SK-N-SH (cell line): Measurements from ENCODE around the gene PELI1. TPM values are rescaled to one million over a fixed set of nuclear protein-coding genes. Genes with fewer than 3 reads are reported as not detected.

ENCODE experiments used
- CTCF ChIA-PET: fragments of 300-600, 350-600 bp; formaldehyde crosslinking; extraction: SDS; loops from one replicate; lab custom pipeline; 2021; lab: Yijun Ruan, JAX
- POLR2A ChIA-PET: fragments of 350-600 bp; sonication (Branson Sonifier 250); formaldehyde crosslinking; extraction: SDS; loops from one replicate; lab custom pipeline; 2020; ENCODE audit warnings: antibody characterized with exemption, inconsistent platforms; lab: Yijun Ruan, JAX
- DNase-seq: peaks from one replicate; pipeline ENCODE4 v3.0.0; 2012
- H2AFZ ChIP-seq: fragments of 200-600 bp; sonication (generic); 2 replicates; pipeline ENCODE4 v1.8.1; 2016; ENCODE audit warnings: antibody characterized with exemption, mild to moderate bottlenecking, low read depth
- H3F3A ChIP-seq: fragments of 200-600 bp; sonication (generic); replicated peaks from 2 replicates; pipeline ENCODE3; 2016; ENCODE audit warnings: antibody characterized with exemption, mild to moderate bottlenecking; ENCODE audit not compliant: insufficient read depth
- H3K27ac ChIP-seq, 2 experiments: fragments of 200-500 bp in 1 of 2; fragments of 200-600 bp in 1 of 2; sonication (Bioruptor generic) in 1 of 2; sonication (generic), shearing (Covaris generic) in 1 of 2; 2 replicates each; pipeline versions ENCODE4 v1.5.1 to v1.6.1; 2014 to 2016; ENCODE audit warnings: low read depth in 2 of 2, inconsistent platforms in 1 of 2, low read length in 1 of 2, mild to moderate bottlenecking in 1 of 2, mixed read lengths in 1 of 2
- H3K27me3 ChIP-seq: fragments of 200-600 bp; sonication (generic), shearing (Covaris generic); 2 replicates; pipeline ENCODE4 v1.6.1; 2016; ENCODE audit warnings: mixed run types; ENCODE audit not compliant: insufficient read depth
- H3K36me3 ChIP-seq, 2 experiments: fragments of 200-500 bp in 1 of 2; fragments of 200-600 bp in 1 of 2; sonication (Bioruptor generic) in 1 of 2; sonication (generic) in 1 of 2; replicated peaks in 1 of 2; 2 replicates each; pipeline versions ENCODE3 to v1.5.1; 2014 to 2016; ENCODE audit warnings: low read length in 1 of 2, mild to moderate bottlenecking in 1 of 2; ENCODE audit not compliant: insufficient read depth in 2 of 2, control insufficient read depth in 1 of 2
- H3K4me1 ChIP-seq, 2 experiments: fragments of 200-500 bp in 1 of 2; fragments of 200-600 bp in 1 of 2; sonication (Bioruptor generic) in 1 of 2; sonication (generic), shearing (Covaris generic) in 1 of 2; 2 replicates each; pipeline versions ENCODE4 v1.5.1 to v1.6.1; 2014 to 2016; ENCODE audit warnings: low read depth in 1 of 2, low read length in 1 of 2, mixed run types in 1 of 2; ENCODE audit not compliant: insufficient read depth in 2 of 2, control insufficient read depth in 1 of 2
- H3K4me2 ChIP-seq: fragments of 200-600 bp; sonication (generic), shearing (Covaris generic); 2 replicates; pipeline ENCODE4 v1.6.1; 2017; ENCODE audit warnings: mixed run types
- H3K4me3 ChIP-seq, 2 experiments: fragments of 200-500 bp in 1 of 2; fragments of 200-600 bp in 1 of 2; sonication (Bioruptor generic) in 1 of 2; sonication (generic), shearing (Covaris generic) in 1 of 2; 2 replicates each; pipeline versions ENCODE4 v1.5.1 to v1.8.1; 2014 to 2016; ENCODE audit warnings: low read depth in 2 of 2, inconsistent platforms in 1 of 2, low read length in 1 of 2, mild to moderate bottlenecking in 1 of 2, mixed read lengths in 1 of 2, moderate library complexity in 1 of 2
- H3K79me2 ChIP-seq: fragments of 200-600 bp; sonication (generic); 2 replicates; pipeline ENCODE4 v1.8.1; 2017; ENCODE audit warnings: mild to moderate bottlenecking; ENCODE audit not compliant: insufficient read depth
- H3K9ac ChIP-seq: fragments of 200-600 bp; sonication (generic); 2 replicates; pipeline ENCODE4 v1.6.1; 2017; ENCODE audit warnings: mixed run types
- H3K9me2 ChIP-seq: fragments of 200-600 bp; sonication (generic); 2 replicates; pipeline ENCODE4 v1.6.1; 2017; ENCODE audit warnings: mixed run types
- H3K9me3 ChIP-seq: fragments of 200-600 bp; sonication (generic); 2 replicates; pipeline ENCODE4 v1.6.1; 2017; ENCODE audit warnings: mixed run types, mild to moderate bottlenecking, moderate library complexity
- H4K20me1 ChIP-seq: fragments of 200-600 bp; sonication (generic); 2 replicates; pipeline ENCODE4 v1.6.1; 2017; ENCODE audit warnings: mild to moderate bottlenecking, mixed run types; ENCODE audit not compliant: insufficient read depth
- CHD2 ChIP-seq: fragments of 150-350 bp; IDR thresholded peaks from 2 replicates; pipeline ENCODE4 v1.6.1; 2018; ENCODE audit warnings: low read length; ENCODE audit not compliant: partially characterized antibody
- ELF1 ChIP-seq: IDR thresholded peaks from 2 replicates; pipeline ENCODE4 v1.4.0; 2012
- EP300 ChIP-seq, 2 experiments: IDR thresholded peaks; 2 replicates each; pipeline versions ENCODE4 v1.4.0 to v1.6.1; 2012; ENCODE audit warnings: borderline replicate concordance in 1 of 2, low read depth in 1 of 2, low read length in 1 of 2
- FOXJ3 ChIP-seq: sonication (generic); formaldehyde crosslinking; IDR thresholded peaks from 2 replicates; pipeline ENCODE4 v1.5.1; 2020; ENCODE audit warnings: mild to moderate bottlenecking, missing genetic modification reagents
- JUND ChIP-seq: IDR thresholded peaks from 2 replicates; pipeline ENCODE4 v1.4.0; 2012
- RAD21 ChIP-seq: IDR thresholded peaks from 2 replicates; pipeline ENCODE4 v1.6.1; 2012; ENCODE audit warnings: mild to moderate bottlenecking, low read length
- REST ChIP-seq: IDR thresholded peaks from 2 replicates; pipeline ENCODE4 v1.6.1; 2012; ENCODE audit warnings: mild to moderate bottlenecking, low read depth, low read length, moderate library complexity
- RXRA ChIP-seq: IDR thresholded peaks from 2 replicates; pipeline ENCODE4 v1.4.0; 2012; ENCODE audit warnings: low read depth, mild to moderate bottlenecking, borderline replicate concordance
- SMC3 ChIP-seq: IDR thresholded peaks from 2 replicates; pipeline ENCODE4 v1.6.1; 2012; ENCODE audit warnings: low read depth, low read length, improper control_type of control experiment
- TCF12 ChIP-seq: IDR thresholded peaks from 2 replicates; pipeline ENCODE4 v1.4.0; 2012
- YY1 ChIP-seq: IDR thresholded peaks from 2 replicates; pipeline ENCODE4 v1.4.0; 2012; ENCODE audit warnings: low read depth, mild to moderate bottlenecking
- ZBTB33 ChIP-seq: IDR thresholded peaks from 2 replicates; pipeline ENCODE4 v1.4.0; 2012; ENCODE audit warnings: low read depth, borderline replicate concordance
- WGBS: methylation state at CpG from one replicate; pipeline ENCODE4 v1.1.6; 2017; ENCODE audit warnings: low lambda C conversion rate; 5-methylcytosine and 5-hydroxymethylcytosine counted together
- polyA plus RNA-seq, 3 experiments: library from polyadenylated mRNA; depleted of rRNA; stranded (reverse); fragments of >200 nt; gene quantifications; 2 replicates each; pipeline ENCODE4 v1.2.3, GENCODE V29; 2012
- TF ChIP-seq, protein P1 (sequence below): IDR thresholded peaks from 2 replicates; pipeline ENCODE4 v1.4.0; 2012; ENCODE audit warnings: low read depth, borderline replicate concordance

Gene PELI1
- polyA plus RNA-seq, 1 of the 3 experiments (the other 2 are of a cell fraction) = 4.2 TPM

- no peaks in the 10 kb centered on the region for H4K20me1 ChIP-seq
- no peak overlapping the region for H3K27ac ChIP-seq
- DNase-seq = no peak
- H3K79me2 ChIP-seq = peaks cover 79% of the 10 kb centered on the region
- POLR2A ChIA-PET = no interaction called here
- TF ChIP-seq RXRA (no peak), SMC3 (no peak), YY1 (no peak), RAD21 (no peak), JUND (no peak), CHD2 (no peak), REST (no peak), EP300 (IDR thresholded peaks at IDR 0.05; ENCODE audit: borderline replicate concordance in 1 of 2, low read depth in 1 of 2, low read length in 1 of 2) (no peak), ELF1 (no peak), FOXJ3 (no peak), ZBTB33 (no peak), TCF12 (no peak)
- TF ChIP-seq, protein P1, sequence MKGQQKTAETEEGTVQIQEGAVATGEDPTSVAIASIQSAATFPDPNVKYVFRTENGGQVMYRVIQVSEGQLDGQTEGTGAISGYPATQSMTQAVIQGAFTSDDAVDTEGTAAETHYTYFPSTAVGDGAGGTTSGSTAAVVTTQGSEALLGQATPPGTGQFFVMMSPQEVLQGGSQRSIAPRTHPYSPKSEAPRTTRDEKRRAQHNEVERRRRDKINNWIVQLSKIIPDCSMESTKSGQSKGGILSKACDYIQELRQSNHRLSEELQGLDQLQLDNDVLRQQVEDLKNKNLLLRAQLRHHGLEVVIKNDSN = no peak
- TF ChIP-seq, all 33 proteins: peak for 0
- H2AFZ ChIP-seq = no peak overlapping the region
- no peaks in the 10 kb centered on the region for H3K36me3 ChIP-seq
- H3K27me3 ChIP-seq = no peaks in the 10 kb centered on the region
- H3F3A ChIP-seq = no peaks in the 10 kb centered on the region
- H3K9ac ChIP-seq = no peak overlapping the region
- 97% methylated on average over 1 of the region's 1 CpG for WGBS
- H3K4me3 ChIP-seq = no peak overlapping the region
- CTCF ChIA-PET = interaction anchor here (1.0 to 1.5 kb wide), 2 partner anchors 74 to 102 kb away, joined by 3 read pairs; no protein-coding TSS in a partner anchor
- H3K9me2 ChIP-seq = no peaks in the 10 kb centered on the region
- no peak overlapping the region for H3K4me2 ChIP-seq
- H3K9me3 ChIP-seq = no peaks in the 10 kb centered on the region
- H3K4me1 ChIP-seq = peaks cover 0 to 3% of the 10 kb centered on the region in 2 experiments; a peak in 3 of 4 replicates
Measured at GRCh38 chr2:64123740-64124139, 20.5 kb downstream of the PELI1 start.
